GM19099 (cell line): Measurements from ENCODE around the gene SOD3.

Experiments
- POLR2A ChIP-seq: IDR thresholded peaks from 3 replicates; pipeline ENCODE4 v1.6.1; 2011; ENCODE audit warnings: low read depth; ENCODE audit not compliant: insufficient read length; ENCODE audit errors: extremely low read depth

SOD3 gene

DNA sequence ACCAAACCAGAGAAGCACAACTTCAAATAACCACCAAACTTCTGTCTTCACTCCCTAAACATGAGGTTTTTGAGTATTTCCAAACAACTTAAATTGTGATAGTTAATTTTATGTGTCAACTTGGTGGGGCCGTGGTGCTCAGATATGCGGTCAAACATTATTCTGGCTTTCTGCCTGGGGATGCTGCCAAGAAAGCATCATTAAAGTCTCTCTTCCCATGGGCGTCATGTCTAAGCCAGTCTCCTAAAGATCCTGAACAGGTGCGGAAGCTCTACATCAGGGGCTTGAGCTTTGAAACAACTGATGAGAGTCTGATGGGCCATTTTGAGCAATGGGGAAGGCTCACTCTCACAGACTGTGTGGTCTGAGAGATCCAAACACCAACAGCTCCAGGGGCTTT, 24.1 kb upstream of the SOD3 start:
- no peak for TF ChIP-seq POLR2A

DNA sequence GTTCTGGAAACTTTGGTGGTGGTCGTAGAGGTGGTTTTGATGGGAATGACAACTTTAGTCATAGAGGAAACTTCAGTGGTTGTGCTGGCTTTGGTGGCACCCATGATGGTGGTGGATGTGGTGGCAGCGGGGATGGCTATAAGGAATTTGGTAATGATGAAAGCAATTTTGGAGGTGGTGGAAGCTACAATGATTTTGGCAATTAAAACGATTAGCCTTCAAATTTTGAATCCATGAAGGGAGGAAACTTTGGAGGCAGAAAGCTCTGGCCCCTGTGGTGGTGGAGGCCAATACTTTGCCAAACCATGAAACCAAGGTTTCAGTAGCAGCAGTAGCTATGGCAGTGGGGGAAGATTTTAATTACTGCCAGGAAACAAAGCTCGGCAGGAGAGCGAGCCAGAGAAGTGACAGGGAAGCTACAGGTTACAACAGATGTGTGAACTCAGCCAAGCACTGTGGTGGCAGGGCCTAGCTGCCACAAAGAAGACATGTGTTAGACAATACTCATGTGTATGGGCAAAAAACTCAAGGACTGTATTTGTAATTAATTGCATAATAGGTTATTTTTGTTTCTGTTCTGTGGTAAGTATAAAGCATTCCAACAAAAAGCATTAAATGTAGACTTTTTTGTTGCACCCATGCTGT, 23.2 kb upstream of the SOD3 start:
- TF ChIP-seq POLR2A: no peak

DNA sequence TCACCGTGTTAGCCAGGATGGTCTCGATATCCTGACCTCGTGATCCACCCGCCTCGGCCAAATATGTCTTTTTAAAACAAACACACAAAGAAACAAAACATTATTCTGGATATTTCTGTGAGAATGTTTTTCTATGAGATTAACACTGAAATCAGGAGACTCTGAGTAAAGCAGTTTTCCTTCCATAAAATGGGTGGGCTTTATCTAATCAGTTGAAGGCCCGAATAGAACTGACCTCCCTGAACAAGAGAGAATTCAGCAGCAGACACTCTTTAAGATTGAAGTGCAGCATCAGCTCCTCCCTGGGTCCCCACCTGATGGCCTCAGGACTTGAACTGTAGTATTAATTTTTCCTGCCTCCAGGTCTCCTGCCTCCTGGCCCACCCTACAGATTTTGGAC, 22.4 kb upstream of the SOD3 start:
- no peak for TF ChIP-seq POLR2A

DNA sequence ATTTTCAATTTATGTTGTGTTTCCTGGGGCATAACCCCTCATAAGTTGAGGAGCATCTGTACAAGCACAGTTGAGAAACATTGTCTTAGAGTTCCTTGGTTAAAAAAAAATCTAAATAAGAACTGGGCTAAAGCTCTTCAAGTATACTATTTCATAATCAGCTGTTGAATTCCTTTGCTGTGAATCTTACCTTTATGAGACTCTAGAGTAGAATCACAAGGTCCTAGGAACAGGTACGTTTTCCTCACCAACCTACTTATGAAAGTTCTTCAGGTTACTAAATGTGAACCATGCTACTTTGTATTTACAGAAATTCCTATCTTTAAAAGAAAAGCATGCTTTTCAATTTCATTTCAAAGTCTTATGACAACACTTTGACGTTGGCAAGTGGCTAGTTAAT, 20.9 kb upstream of the SOD3 start:
- no peak for TF ChIP-seq POLR2A

DNA sequence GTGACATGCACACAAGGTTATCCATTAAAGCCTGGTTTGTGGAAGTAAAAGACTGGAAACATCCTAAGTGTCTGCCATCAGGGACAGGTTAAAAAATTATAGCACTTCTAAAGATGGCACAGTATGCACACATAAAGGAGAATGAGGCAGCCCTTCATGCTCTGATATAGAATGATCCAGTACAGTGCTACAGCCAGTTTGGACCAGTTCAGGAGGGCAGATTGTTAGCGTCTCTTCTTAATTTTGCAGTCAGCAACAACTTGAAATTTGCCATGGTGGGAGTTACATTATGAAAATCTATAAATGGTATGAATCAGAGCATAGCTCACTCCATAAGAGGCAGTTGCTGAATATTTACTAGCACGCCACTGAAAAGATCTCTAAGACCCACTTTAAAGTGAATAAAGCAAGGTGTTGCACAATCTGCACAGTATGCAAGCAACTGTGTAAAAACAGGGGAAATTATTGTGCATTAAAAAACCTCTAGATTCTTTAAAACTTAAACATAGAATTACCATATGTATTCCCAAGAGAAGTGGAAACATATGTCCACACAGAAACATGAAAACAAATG, 20.3 kb upstream of the SOD3 start:
- TF ChIP-seq POLR2A: no peak

DNA sequence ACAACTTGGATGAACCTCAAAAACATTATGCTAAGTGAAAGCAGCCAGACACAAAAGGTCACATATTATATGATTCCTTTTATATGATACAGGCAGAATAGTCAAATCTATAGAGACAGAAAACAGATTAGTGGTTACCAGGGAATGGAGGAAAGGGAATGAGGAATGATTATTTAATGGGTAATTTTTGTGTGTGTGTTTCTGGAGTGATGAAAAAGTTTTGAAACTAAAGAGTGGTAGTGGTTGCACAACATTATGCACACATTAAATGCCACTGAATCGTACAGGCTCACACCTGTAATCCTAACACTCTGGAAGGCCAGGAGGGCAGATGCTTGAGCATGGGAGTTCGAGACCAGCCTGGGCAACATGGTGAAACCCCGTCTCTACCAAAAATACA, 19.6 kb upstream of the SOD3 start:
- TF ChIP-seq POLR2A: no peak

DNA sequence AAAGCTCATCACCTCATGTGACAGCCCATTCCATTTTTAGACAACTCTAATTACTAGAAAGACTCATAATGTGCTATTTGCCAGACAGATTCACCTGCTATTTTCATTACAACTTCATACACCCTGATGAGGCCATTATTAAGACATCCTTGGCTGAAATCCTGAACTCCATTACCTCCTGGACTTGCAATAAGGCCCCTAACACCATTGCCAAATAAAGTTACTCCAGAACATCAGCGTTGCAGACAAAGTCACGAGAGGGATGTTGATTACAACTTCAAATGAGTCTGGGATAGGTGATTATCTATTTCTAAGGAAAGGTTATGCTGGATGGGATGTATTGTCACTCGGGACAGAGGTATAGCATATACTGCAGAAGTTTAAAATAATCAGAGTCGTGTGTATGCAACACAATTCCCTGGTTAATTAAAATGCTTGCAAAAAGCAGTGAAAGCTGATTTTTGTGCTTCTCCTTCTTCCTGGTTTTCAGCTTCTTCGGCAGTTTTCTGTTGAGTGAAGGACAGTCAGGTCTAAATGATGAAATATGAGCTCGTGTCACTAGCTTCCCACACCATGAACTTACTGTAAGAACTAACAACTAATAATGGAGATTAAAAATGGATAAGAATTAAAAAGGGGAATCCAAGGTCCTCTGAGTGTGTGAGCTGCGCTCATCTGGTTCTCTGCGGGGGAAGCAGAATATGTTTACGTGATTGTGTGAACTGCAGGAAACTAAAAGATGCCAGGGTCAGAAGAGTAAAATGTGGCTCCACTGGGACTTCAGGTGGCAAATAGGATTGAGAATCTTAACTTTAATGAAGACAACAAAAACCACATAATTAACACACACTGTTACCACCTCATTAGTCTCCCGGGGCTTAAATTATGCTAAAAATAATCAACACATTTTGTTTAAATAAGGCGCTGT, 17.6 kb upstream of the SOD3 start:
- TF ChIP-seq POLR2A: no peak

DNA sequence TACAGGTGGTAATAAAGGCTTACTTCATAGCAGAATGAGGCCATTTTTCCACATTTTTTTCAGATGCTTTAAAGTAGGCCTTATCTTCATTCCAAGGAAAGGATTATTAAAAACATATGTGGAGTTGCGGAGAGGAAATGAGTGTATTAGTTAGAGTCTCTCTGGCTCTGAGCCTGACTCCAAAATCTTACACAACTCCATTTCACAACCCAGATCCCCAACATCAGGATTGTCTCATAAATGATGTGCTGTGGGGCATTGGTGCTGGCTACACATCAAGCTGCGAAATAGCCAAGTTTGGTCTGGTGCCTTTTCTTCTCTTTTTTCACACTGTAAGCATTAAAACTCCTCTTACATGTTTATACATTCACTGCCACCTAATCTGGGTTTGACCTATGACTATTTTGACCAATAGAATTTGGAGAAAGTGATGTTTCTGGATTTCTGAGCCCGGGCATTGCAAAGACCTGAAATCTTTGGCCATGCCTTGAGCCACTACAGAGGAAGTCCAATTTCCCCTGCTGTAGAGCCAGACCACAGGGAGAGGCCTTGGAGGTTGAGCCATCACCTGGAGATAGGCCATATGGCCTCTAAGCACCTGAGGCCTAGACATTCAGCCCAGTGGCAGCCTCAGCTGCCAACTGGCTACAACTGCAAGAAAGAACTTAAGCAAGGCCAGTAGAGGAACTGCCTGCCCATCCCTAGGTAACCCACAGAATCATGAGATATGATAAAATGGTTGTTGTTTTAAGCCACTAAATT, 16.7 kb upstream of the SOD3 start:
- no peak for TF ChIP-seq POLR2A

DNA sequence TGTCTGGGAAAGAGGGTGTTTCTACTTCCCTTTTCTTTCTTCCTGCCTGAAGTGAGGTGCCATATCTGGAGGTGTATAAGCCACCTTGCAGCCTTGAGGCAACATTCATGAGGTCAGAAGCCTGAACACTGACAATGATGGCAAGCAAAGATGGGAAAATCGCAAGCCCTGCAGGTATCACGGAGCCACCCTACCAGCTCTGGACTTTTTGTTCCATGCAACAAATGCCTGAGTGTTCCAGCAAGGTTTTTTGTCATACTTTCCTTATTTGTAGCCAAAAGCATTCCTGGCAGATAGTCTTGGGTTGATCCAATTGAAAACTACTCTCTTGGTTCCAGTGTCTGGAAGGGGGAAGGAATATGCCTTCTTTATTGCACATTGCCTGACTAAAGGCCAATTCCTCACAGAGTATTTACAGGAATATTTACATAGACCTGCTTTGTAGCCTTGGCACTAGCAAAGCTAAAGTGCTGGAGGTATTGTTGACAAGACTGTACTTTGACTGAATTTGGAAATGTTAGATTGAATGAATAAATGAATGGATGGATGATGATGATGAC, 14.4 kb upstream of the SOD3 start:
- TF ChIP-seq POLR2A: no peak

DNA sequence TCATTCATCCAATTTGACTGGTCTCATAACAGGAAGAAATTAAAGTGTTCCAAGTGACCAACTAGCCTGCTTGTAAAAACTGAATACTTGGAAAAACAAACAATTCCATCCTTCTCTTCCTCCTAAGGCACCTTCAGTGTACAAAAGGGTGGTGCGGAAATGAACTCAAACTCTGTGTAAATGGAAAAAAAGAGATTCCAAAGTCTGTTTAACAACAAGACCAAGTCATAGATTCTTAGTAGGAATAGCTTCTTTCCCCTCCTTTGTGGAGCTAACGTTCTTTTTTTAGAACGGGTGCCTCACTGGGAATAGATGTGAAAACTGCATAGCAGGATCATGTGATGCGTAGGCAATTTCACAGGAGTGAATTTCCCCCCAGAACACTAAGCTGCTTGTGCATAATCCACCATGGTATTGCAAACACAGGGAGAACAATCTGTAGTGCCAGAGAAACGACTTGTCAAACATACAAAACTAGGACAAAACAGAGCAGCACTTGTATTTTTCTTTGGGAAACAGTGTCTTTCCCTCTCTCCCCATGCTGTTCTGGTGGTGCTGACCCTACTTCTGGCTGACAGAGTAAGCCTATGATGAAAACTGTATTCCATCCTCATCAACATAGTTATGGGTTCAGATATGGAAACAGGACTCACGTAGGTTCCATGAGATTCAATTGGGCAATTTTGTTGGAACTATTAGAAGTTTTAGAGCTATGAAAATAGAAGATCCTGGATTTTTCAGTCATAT, 13.2 kb upstream of the SOD3 start:
- no peak for TF ChIP-seq POLR2A

DNA sequence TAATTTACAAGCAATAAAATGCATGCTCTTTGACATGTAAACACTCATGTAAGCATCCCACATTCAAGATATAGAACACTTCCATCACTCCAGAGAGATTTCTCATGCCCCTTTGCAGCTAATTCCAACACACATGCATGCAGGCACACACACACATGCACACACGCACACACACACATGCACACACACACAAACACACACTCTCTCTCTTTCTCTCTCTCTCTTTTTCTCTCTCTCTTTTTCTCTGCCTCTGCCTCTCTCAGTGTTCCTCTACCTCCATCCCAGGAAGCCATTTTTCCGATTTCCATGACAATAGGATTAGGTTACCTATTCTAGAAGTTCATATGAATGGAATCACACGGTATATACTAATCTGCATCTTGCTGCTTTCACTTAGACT, 11.9 kb upstream of the SOD3 start:
- no peak for TF ChIP-seq POLR2A

DNA sequence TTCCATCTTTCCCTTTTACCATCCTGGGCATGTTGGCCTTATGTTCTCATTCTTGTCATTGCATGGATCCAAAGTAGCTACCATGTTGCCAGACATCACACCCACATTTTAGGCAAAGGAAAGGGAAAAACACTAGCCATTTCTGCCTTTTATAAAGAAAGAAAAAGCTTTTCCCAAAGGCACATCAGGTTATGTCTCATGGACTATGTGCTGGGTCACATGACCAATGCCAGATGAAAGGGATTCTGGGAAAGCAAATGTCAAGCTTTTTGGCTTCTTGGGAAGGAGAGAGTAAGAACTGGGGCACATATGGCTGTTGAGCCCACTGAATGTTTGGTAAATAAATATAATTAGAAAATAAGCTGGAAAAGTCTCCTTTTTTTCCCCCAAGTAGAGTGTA, 4.3 kb upstream of the SOD3 start:
- no peak for TF ChIP-seq POLR2A

DNA sequence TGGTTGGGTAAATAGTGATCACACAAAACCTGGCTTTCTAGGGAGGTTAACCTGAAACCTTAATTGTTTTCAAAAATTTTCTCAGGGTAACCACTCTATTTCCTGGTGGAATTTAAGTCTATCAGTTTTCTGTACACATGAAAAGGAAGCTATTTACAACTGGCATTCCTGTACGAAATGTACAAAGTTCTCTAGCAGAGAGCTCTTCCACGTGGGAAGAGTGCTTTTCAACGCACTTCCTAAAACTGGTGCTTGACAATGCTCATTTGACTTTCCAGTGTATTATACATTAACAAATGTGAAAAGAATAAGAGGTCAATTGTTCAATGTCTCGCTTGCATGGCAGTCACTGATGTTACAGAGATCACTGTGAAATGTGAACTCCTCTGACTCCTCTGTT, 2.8 kb upstream of the SOD3 start:
- no peak for TF ChIP-seq POLR2A
